ENCODE measurements around the gene IGF2. TPM values are rescaled to one million over a fixed set of nuclear protein-coding genes. Genes with fewer than 3 reads are reported as not detected.

IGF2 gene
- total RNA-seq, 3 donors from 2014 or later: 7.6 to 27.6 (median 12.1) TPM

DNA sequence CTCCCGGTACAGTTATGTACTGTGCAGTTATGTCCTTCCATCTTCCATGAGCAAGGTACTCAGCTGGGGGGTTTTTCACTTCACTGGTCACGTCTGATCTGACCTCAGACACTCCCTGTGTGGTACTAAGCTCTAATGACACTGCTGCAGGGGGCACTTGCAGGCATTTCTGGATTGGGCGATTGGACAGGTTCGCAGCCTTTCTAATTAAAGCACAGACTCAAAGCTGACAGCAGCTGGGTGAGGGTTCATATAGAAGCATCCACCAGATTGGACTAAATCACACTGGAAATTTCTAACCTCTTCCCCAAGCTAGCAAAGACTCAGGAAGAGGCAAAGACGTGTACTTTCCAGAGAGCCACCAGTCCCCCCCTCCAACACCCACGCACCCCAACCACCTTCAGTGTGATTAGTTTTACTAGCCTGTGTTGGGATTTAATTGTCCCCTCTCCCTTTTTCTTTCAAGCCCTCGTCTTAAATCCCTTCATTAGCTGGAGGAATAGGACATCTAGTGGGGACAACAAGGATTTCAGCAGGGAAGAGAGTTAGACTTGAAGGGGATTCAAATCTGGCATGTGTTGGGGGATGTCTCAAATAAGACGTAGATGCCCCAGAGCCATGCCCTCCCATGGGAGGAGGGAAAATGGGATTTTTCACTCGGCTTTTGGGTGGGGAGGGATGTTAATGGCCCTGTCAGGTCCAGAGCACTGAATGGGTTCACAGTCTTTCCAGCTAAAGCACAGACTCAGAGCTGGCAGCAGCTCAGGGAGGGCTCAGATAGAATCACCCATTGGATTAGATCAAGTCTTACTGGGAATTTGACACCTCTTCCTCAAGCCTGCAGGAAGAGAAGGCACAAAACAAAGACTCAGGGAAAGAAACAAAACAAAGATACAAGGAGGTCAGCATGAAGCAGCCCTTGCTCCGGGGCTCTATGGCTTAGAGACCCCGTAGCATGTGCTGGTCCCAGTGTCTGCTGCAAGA lies 11.0 kb upstream of the IGF2 start:
- Histone ChIP-seq H3K36me3 (ENCODE audit: low read depth) (no peaks in the 10 kb centered on the region), H3K9me3 (no peaks in the 10 kb centered on the region), H3K4me3 (no peak overlapping the region), H3K4me1 (ENCODE audit: low read depth) (peaks cover 5% of the 10 kb centered on the region)
- TF ChIP-seq, protein P1, sequence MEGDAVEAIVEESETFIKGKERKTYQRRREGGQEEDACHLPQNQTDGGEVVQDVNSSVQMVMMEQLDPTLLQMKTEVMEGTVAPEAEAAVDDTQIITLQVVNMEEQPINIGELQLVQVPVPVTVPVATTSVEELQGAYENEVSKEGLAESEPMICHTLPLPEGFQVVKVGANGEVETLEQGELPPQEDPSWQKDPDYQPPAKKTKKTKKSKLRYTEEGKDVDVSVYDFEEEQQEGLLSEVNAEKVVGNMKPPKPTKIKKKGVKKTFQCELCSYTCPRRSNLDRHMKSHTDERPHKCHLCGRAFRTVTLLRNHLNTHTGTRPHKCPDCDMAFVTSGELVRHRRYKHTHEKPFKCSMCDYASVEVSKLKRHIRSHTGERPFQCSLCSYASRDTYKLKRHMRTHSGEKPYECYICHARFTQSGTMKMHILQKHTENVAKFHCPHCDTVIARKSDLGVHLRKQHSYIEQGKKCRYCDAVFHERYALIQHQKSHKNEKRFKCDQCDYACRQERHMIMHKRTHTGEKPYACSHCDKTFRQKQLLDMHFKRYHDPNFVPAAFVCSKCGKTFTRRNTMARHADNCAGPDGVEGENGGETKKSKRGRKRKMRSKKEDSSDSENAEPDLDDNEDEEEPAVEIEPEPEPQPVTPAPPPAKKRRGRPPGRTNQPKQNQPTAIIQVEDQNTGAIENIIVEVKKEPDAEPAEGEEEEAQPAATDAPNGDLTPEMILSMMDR (IDR thresholded peaks at IDR 0.05): no peak
- no peak for ATAC-seq
- DNase-seq: no peak
- intact Hi-C loops (cut with DNase I, micrococcal nuclease): no loop called here

- no peak for DNase-seq
- intact Hi-C loops (cut with DNase I, micrococcal nuclease): no loop called here
- no peaks in the 10 kb centered on the region for H3K9me3 ChIP-seq
- no peak for ATAC-seq
- H3K4me3 ChIP-seq: no peak overlapping the region
- peaks cover 5% of the 10 kb centered on the region for H3K4me1 ChIP-seq (ENCODE audit: low read depth)
- TF ChIP-seq, protein P1 (IDR thresholded peaks at IDR 0.05): no peak
- H3K36me3 ChIP-seq (ENCODE audit: low read depth): no peaks in the 10 kb centered on the region
These were observed 10.3 kb upstream of the IGF2 start for GRCh38 chr11:2149460-2149859.

DNA sequence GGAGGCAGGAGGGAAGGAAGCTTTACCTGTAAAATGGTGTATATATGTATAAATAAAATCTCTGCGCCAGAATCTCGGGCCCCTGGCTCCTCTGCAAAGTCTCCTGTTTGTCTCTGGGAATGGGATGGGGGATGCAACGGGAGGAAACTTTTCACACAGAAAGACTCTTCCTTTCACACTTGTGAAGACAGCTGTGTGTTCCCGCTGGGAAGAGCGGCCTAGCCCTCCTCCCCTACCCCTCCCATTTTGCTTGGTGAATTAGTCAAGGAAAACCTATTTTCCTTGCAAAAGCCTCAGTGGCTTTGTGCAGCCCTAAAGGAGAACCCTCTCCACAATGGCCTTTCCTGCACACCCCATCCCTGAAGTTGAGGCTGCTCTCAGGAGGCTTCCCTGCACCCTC lies 9.4 kb upstream of the IGF2 start:
- Histone ChIP-seq H3K9me3 (no peaks in the 10 kb centered on the region), H3K36me3 (ENCODE audit: low read depth) (no peaks in the 10 kb centered on the region), H3K4me1 (ENCODE audit: low read depth) (peaks cover 5% of the 10 kb centered on the region), H3K4me3 (no peak overlapping the region)
- DNase-seq (no peak), ATAC-seq (no peak)
- TF ChIP-seq, protein P1 (IDR thresholded peaks at IDR 0.05): no peak
- intact Hi-C loops (cut with DNase I, micrococcal nuclease): no loop called here

GRCh38 chr11:2147391-2147790 lies 8.2 kb upstream of the IGF2 start:
- DNase-seq (no peak), ATAC-seq (no peak)
- intact Hi-C loops (cut with DNase I, micrococcal nuclease): no loop called here
- TF ChIP-seq, protein P1 (IDR thresholded peaks at IDR 0.05): no peak
- Histone ChIP-seq H3K4me3 (no peak overlapping the region), H3K4me1 (ENCODE audit: low read depth) (peaks cover 5% of the 10 kb centered on the region), H3K36me3 (ENCODE audit: low read depth) (no peaks in the 10 kb centered on the region), H3K9me3 (no peaks in the 10 kb centered on the region)

- no peak for DNase-seq
- no peaks in the 10 kb centered on the region for H3K36me3 ChIP-seq (ENCODE audit: low read depth)
- H3K9me3 ChIP-seq: no peaks in the 10 kb centered on the region
- TF ChIP-seq, protein P1 (IDR thresholded peaks at IDR 0.05): no peak
- ATAC-seq: no peak
- no peaks in the 10 kb centered on the region for H3K4me1 ChIP-seq (ENCODE audit: low read depth)
- intact Hi-C loops (cut with DNase I, micrococcal nuclease): no loop called here
- no peak overlapping the region for H3K4me3 ChIP-seq
These were observed 6.9 kb upstream of the IGF2 start for GRCh38 chr11:2146051-2146450.

Data from mucosa of descending colon (tissue), 3 donors.